Measurements from ENCODE around the gene ABLIM1. TPM values are rescaled to one million over a fixed set of nuclear protein-coding genes. Genes with fewer than 3 reads are reported as not detected.
A peak's percentile ranks its signal among the peaks of the same experiment; 100 is the strongest.

The ABLIM1 gene
- total RNA-seq, 1 experiment from 2014 or later = 274 TPM

- Histone ChIP-seq H3K27ac (ENCODE audit: low read length) (peak overlapping the region; percentile 100), H3K36me3 (ENCODE audit: control insufficient read depth, insufficient read depth, low read length) (no peaks in the 10 kb centered on the region), H3K4me3 (ENCODE audit: low read depth in 2 of 2, low read length in 2 of 2) (no peak overlapping the region), H3K9me3 (ENCODE audit: control insufficient read depth, insufficient read depth, low read depth, low read length) (no peaks in the 10 kb centered on the region), H3K27me3 (ENCODE audit: control insufficient read depth, insufficient read depth, low read length) (no peaks in the 10 kb centered on the region), H3K4me1 (ENCODE audit: control insufficient read depth, insufficient read depth, low read length) (peaks cover 61% of the 10 kb centered on the region)
- BruUV-seq (replicated peaks) = no TSS peak
- peak; percentile 55 for ATAC-seq
- intact Hi-C loops (cut with micrococcal nuclease; ENCODE audit: unreplicated experiment) (no loop called here), in situ Hi-C loops (cut with HindIII; ENCODE audit: low pct_unique_long_range_greater_than_20kb, low sequenced_read_pairs) (no loop called here)
- DNase-seq (ENCODE audit: low read depth, low spot score) = no peak
- POLR2A ChIA-PET = no interaction called here
- CTCF ChIA-PET = interaction anchor here (0.7 kb wide), 1 partner anchor 38 kb away, joined by 17 read pairs; no protein-coding TSS in a partner anchor
- TF ChIP-seq CTCF (IDR thresholded peaks at IDR 0.05) (no peak), POLR2AphosphoS5 (IDR thresholded peaks at IDR 0.05; ENCODE audit: low read depth, low read length) (no peak), SIN3A (IDR thresholded peaks at IDR 0.05; ENCODE audit: borderline replicate concordance, insufficient read depth, low read depth, low read length) (no peak), TCF7L2 (IDR thresholded peaks at IDR 0.05; ENCODE audit: low read depth, low read length) (no peak), REST (IDR thresholded peaks at IDR 0.05; ENCODE audit: insufficient read depth in 1 of 2, low read depth in 2 of 2, low read length in 1 of 2) (no peak)
Observed at GRCh38 chr10:114678820-114679219, 20.7 kb upstream of the ABLIM1 start.

GRCh38 chr10:114678336-114678735 is 20.3 kb upstream of the ABLIM1 start:
- no peak overlapping the region for H3K4me3 ChIP-seq (ENCODE audit: low read depth in 2 of 2, low read length in 2 of 2)
- no TSS peak for BruUV-seq (replicated peaks)
- no peaks in the 10 kb centered on the region for H3K9me3 ChIP-seq (ENCODE audit: control insufficient read depth, insufficient read depth, low read depth, low read length)
- ChIA-PET POLR2A (interaction anchor here (0.5 kb wide), 1 partner anchor 181 kb away, joined by 12 read pairs; no protein-coding TSS in a partner anchor), CTCF (no interaction called here)
- H3K27ac ChIP-seq (ENCODE audit: low read length) = peak overlapping the region; percentile 100
- intact Hi-C loops (cut with micrococcal nuclease; ENCODE audit: unreplicated experiment) = no loop called here
- H3K4me1 ChIP-seq (ENCODE audit: control insufficient read depth, insufficient read depth, low read length) = peaks cover 59% of the 10 kb centered on the region
- no peaks in the 10 kb centered on the region for H3K36me3 ChIP-seq (ENCODE audit: control insufficient read depth, insufficient read depth, low read length)
- ATAC-seq (no peak), DNase-seq (ENCODE audit: low read depth, low spot score) (no peak)
- in situ Hi-C loops (cut with HindIII; ENCODE audit: low pct_unique_long_range_greater_than_20kb, low sequenced_read_pairs) = no loop called here
- no peaks in the 10 kb centered on the region for H3K27me3 ChIP-seq (ENCODE audit: control insufficient read depth, insufficient read depth, low read length)
- TF ChIP-seq POLR2AphosphoS5 (IDR thresholded peaks at IDR 0.05; ENCODE audit: low read depth, low read length) (no peak), TCF7L2 (IDR thresholded peaks at IDR 0.05; ENCODE audit: low read depth, low read length) (no peak), SIN3A (IDR thresholded peaks at IDR 0.05; ENCODE audit: borderline replicate concordance, insufficient read depth, low read depth, low read length) (no peak), REST (IDR thresholded peaks at IDR 0.05; ENCODE audit: insufficient read depth in 1 of 2, low read depth in 2 of 2, low read length in 1 of 2) (no peak), CTCF (IDR thresholded peaks at IDR 0.05) (no peak)

All from Panc1 (cell line).